NB4 (cell line): Measurements from ENCODE around the gene KRTAP12-3.
"Not testable (repeated sequence)": the region's sequence is repeated elsewhere in the genome, so short reads cannot be mapped to it uniquely, and the experiment has no call there.

Experiments used
- DNase-seq: peaks from one replicate; pipeline ENCODE4 v3.0.0; 2010; ENCODE audit warnings: low read depth
- H3K4me3 ChIP-seq: one replicate; pipeline ENCODE4 v1.5.1; 2011; ENCODE audit warnings: mild to moderate bottlenecking, low read depth, low read length, moderate library complexity
- MAX ChIP-seq: IDR thresholded peaks from 2 replicates; pipeline ENCODE4 v1.6.1; 2011; ENCODE audit warnings: low read depth, low read length
- MYC ChIP-seq: IDR thresholded peaks from 2 replicates; pipeline ENCODE4 v1.6.1; 2011; ENCODE audit warnings: low read depth, low read length
- POLR2A ChIP-seq: IDR thresholded peaks from 2 replicates; pipeline ENCODE4 v1.6.1; 2011; ENCODE audit warnings: mild to moderate bottlenecking; ENCODE audit not compliant: insufficient read length; ENCODE audit errors: extremely low read depth
- TF ChIP-seq, protein P1 (sequence below): IDR thresholded peaks from one replicate; pipeline ENCODE4 v1.5.1; 2012; ENCODE audit warnings: low read depth, low read length

Gene KRTAP12-3

DNA sequence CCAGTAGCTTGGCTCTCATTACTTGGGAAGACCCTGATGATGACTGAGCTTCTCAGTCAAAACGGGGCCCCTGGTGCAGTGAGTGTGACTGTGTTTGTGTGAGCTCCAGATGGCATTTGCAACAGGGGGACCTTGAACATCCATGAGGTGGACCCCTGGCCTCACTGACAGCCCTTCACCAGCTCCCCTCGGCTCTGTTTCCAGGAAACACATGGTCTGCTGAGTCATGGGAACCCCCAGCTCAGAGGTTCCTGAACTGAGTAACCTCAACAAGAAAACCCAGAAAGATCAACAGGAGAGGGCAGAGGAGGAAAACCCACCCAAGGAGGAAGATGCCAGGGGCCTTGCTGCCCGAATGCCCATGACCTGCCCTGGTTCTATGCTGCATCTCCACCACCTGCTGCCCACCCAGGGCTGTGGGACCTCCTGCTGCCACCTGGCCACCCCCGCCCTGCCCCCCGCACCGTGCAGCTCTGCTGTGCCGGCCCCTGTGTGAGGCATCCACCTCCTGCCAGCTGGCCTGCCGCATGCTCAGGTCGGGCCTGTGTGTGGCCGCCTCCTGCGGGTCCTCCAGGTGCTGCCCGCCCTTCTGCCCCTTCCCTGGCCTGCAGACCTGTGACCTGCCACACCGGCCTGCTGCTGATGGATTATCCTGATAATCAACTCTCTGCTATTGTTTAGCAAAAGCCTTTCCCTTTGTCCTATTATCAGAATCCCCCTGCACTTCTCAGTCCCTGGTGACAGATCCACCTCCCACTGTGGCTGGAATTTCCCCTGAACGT lies 28.5 kb downstream of the KRTAP12-3 start:
- TF ChIP-seq POLR2A (no peak), MAX (no peak), MYC (no peak)
- TF ChIP-seq, protein P1, sequence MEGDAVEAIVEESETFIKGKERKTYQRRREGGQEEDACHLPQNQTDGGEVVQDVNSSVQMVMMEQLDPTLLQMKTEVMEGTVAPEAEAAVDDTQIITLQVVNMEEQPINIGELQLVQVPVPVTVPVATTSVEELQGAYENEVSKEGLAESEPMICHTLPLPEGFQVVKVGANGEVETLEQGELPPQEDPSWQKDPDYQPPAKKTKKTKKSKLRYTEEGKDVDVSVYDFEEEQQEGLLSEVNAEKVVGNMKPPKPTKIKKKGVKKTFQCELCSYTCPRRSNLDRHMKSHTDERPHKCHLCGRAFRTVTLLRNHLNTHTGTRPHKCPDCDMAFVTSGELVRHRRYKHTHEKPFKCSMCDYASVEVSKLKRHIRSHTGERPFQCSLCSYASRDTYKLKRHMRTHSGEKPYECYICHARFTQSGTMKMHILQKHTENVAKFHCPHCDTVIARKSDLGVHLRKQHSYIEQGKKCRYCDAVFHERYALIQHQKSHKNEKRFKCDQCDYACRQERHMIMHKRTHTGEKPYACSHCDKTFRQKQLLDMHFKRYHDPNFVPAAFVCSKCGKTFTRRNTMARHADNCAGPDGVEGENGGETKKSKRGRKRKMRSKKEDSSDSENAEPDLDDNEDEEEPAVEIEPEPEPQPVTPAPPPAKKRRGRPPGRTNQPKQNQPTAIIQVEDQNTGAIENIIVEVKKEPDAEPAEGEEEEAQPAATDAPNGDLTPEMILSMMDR, result no peak

DNA sequence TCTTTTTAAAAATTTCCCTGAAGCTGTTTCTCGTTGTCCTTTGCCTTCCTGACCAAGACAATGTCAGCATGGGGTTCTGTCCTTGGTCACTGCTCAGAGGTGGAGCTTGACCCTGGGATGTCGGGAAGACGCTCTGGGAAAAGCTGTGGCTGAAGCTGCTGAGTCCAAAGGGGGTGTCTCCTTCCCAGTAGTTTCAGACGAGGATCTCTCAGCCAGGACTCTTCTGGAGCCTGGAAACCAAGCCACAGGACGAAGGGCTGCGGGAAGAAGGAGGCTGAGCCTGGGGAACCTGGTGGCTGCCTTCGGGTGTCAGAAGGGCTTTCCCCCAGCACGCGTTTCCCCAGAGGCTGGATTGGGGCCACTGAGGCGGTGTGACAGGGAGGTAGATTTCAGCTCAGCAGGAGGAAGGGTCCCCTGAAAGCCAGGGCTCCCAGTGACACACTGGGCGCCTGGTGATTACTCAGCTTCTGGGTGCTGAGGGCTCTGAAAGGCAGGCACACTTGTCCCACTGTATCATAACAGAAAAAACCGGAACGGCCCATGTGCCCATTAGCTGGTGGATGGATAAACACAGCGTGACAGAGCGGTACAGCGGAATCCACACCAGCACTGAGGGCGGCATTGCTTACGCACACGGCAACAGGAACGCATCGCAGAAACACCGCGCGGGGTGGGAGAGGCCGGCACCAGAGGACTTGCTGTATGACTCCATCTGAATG lies 29.3 kb downstream of the KRTAP12-3 start:
- TF ChIP-seq POLR2A, result no peak
- TF ChIP-seq MYC, result no peak
- TF ChIP-seq, protein P1, result no peak
- no peak for TF ChIP-seq MAX
- no peak overlapping the region for H3K4me3 ChIP-seq
- DNase-seq, result no peak

More for the DNA sequence above, 28.5 kb downstream of the KRTAP12-3 start:
- H3K4me3 ChIP-seq, result no peak overlapping the region
- no peak for DNase-seq

DNA sequence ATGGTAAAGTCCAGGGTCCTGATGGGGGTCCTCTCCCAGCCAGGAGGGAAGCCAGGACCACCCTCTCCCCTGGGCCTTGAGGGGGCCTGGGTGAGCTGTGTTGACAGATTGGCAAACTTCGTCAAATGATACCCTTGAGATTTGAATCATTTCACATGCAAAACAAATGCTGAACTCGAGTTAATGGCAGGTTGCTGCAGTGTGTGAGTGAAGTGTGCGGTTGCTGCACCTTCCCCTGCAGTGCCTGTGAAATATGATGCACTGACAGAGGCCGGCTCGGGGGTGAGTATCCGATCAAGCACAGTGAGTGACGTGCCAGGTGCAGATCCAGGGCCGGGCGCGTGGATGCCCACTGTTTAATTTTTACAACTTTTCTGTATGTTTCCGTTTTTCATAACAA lies 29.9 kb downstream of the KRTAP12-3 start:
- no peak overlapping the region for H3K4me3 ChIP-seq
- DNase-seq, result no peak
- TF ChIP-seq MAX (no peak), MYC (no peak), POLR2A (no peak)
- TF ChIP-seq, protein P1, result no peak

DNA sequence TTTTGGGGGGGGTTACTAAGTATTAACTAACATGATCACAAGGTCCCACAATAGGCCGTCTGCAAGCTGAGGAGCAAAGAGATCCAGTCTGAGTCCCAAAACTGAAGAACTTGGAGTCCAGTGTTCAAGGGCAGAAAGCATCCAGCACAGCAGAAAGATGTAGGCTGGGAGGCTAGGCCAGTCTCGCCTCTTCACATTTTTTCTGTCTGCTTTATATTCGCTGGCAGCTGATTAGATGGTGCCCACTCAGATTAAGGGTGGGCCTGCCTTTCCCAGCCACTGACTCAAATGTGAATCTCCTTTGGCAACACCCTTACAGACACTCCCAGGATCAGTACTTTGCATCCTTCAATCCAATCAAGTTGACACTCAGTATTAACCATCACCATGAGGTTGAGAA lies 32.0 kb downstream of the KRTAP12-3 start:
- H3K4me3 ChIP-seq, DNase-seq: not testable (repeated sequence)

DNA sequence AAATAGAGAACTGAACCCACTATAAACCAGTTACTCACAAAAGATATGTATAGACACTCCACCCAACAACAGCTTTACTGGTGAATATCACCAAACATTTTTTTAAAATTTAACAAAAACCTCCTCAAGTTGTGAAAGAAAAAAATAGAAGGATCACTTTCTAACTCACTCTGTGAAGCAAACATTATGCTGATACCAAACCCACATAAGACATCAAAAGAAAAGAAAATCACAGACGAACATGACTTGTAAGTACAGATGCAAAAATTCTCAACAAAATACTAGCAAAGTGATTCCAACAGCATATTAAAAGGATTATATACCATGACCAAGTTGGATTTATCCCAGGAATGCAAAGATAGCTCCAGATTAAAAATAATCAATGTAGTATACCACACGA lies 34.0 kb downstream of the KRTAP12-3 start:
- TF ChIP-seq, protein P1, result no peak
- TF ChIP-seq POLR2A (no peak), MYC (no peak), MAX (no peak)
- DNase-seq, result no peak
- no peak overlapping the region for H3K4me3 ChIP-seq

GRCh38 chr21:44692798-44693512 lies 35.2 kb downstream of the KRTAP12-3 start:
- TF ChIP-seq POLR2A (no peak), MYC (no peak), MAX (no peak)
- TF ChIP-seq, protein P1, result no peak
- no peak for DNase-seq
- H3K4me3 ChIP-seq, result no peak overlapping the region
